Measurements from ENCODE around the gene KRTAP24-1. TPM values are rescaled to one million over a fixed set of nuclear protein-coding genes. Genes with fewer than 3 reads are reported as not detected.

The KRTAP24-1 gene
- total and polyA plus RNA-seq, 2 of the 13 experiments (the other 11 are each of a cell fraction or from before 2014, with no cell fraction given), result not detected

GRCh38 chr21:30249936-30250335 is 32.8 kb downstream of the KRTAP24-1 start (continued):
- TF ChIP-seq CTCF (CRISPR knock-in tag; IDR thresholded peaks at IDR 0.05), result no peak
- TF ChIP-seq MYC (CRISPR knock-in tag; IDR thresholded peaks at IDR 0.05; ENCODE audit: borderline replicate concordance), result no peak
- TF ChIP-seq ZNF10 (CRISPR knock-in tag; IDR thresholded peaks at IDR 0.05; ENCODE audit: borderline replicate concordance, low read depth), result no peak
- TF ChIP-seq ZNF703 (CRISPR knock-in tag; IDR thresholded peaks at IDR 0.05; ENCODE audit: borderline replicate concordance), result no peak
- TF ChIP-seq ZNF468 (CRISPR knock-in tag; IDR thresholded peaks at IDR 0.05), result no peak
- TF ChIP-seq ZBED4 (CRISPR knock-in tag; IDR thresholded peaks at IDR 0.05; ENCODE audit: borderline replicate concordance), result no peak
- TF ChIP-seq ZBTB7A (CRISPR knock-in tag; IDR thresholded peaks at IDR 0.05), result no peak
- TF ChIP-seq SNRNP70 (IDR thresholded peaks at IDR 0.05; ENCODE audit: low read depth, low read length), result no peak
- TF ChIP-seq MLXIP (CRISPR knock-in tag; IDR thresholded peaks at IDR 0.05; ENCODE audit: borderline replicate concordance), result no peak
